Measurements from ENCODE around the gene SPG11.
"Not testable (repeated sequence)": the region's sequence is repeated elsewhere in the genome, so short reads cannot be mapped to it uniquely, and the experiment has no call there.

DNA sequence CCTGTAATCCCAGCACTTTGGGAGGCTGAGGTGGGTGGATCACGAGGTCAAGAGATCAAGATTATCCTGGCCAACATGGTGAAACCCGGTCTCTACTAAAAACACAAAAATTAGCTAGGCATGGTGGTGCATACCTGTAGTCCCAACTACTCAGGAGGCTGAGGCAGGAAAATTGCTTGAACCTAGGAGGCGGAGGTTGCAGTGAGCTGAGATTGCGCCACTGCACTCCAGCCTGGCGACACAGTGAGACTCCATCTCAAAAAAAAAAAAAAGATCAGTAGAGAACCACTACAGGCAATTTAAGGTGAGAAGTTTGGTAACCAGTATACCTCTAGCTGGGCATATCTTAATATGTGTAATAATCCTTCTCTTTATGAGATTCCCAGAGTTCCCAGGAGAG is 118.7 kb downstream of the SPG11 start:
- TF ChIP-seq POLR2AphosphoS5 (IDR thresholded peaks at IDR 0.05; ENCODE audit: borderline replicate concordance, low read depth, low read length); EZH2 (IDR thresholded peaks at IDR 0.05): not testable (repeated sequence)

Data from SK-N-MC (cell line).